Frontal cortex (tissue), 4 donors: ENCODE measurements around the gene SCEL. TPM values are rescaled to one million over a fixed set of nuclear protein-coding genes. Genes with fewer than 3 reads are reported as not detected.
"Not testable (repeated sequence)": the region's sequence is repeated elsewhere in the genome, so short reads cannot be mapped to it uniquely, and the experiment has no call there.

Experiments used
- DNase-seq, 2 donors: peaks; one replicate each; pipeline ENCODE4 v3.0.0; 2012; ENCODE audit warnings: low spot score in 2 of 2
- FAIRE-seq: peaks from 2 replicates; lab custom pipeline; 2012; peaks lifted over from hg19 to GRCh38; lab: Jason Lieb, UNC
- small RNA-seq: library from RNA; depleted of rRNA; stranded (forward); fragments of <200 nt; gene quantifications from one replicate; pipeline ENCODE3, GENCODE V24; 2014
- total RNA-seq: library from RNA; depleted of rRNA; stranded (reverse); fragments of >200 nt; gene quantifications from one replicate; pipeline ENCODE4 v1.2.3, GENCODE V29; 2014
- donor health status: control.
- donor health status: control.
- donor health status: control.

The SCEL gene
- total RNA-seq, 1 donor from 2014 or later: 0.41 TPM

DNA sequence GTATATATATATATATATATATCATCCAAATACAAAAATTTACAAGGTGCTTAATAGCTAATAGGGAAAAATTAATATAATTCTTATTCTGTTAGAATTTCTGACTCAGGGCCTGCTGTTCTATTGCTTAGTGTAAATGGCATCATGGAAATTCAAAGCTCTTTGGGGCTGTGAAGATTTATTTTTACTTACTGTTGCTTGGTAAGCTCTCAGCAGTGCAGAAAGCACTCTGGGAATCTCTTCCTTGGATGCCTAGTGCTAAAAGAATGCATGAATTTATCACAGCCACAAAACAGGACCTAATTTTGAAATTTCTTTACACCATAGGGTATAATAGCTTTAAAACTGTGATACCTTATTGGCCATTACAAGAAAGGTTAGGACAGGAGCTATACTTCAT, 92.7 kb downstream of the SCEL start:
- no peak for DNase-seq

DNA sequence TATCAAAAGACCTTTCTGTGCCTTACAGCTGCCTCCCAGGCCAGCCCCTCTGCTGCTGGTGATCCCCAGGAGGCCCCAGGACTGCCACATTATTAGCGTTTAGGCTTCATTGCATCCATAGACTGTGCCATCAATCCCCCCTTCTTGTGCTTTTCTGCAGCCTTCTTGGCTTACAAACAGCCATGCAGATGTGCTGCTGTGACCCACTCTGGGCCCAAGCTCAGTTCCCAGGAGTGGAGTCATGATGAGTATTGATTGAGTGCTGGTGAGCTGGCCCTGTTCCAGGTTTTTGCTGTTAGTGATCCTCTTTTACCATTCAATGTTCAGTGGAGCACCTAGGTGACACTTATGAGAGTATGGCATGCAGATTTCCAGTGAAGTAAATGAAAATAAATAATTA, 102.1 kb downstream of the SCEL start:
- DNase-seq (no peak), FAIRE-seq (no peak)

More for the DNA sequence above, 92.7 kb downstream of the SCEL start:
- FAIRE-seq: no peak

DNA sequence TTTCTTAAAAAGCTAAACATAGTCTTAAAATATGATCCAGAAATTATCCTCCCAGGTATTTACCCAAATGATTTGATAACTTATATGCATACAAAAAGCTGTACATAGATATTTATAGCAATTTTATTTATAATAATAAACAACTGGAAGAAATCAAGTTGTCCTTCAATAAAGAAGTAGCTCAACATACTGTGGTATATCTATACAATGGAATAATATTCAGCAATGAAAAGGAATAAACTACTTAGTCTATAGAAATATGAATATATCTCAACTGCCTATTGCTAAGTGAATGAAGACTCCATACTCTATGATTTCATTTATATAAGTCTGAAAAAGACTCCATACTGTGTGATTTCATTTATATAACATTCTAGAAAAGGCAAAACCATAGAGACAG, 114.9 kb downstream of the SCEL start:
- FAIRE-seq (no peak), DNase-seq (no peak)

DNA sequence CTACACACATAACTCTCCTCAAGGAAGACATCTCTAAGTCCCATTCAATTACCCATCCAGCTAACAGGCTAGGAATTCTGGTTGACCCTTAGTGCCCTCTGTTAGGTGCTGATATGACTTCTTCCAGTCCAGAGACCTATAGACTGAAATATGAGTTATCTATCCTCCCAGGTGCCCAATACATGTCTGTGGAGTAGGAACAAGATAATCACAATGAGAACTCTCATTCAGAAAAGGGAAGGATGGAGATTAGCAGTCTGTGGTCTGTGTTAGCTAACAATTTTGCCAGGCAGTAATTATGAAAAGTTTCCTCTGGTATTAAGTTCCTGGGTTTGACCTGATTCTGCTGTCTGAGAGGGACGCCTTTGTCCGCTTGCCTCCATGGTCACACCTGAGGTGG, 117.8 kb downstream of the SCEL start:
- DNase-seq: no peak
- FAIRE-seq: no peak

DNA sequence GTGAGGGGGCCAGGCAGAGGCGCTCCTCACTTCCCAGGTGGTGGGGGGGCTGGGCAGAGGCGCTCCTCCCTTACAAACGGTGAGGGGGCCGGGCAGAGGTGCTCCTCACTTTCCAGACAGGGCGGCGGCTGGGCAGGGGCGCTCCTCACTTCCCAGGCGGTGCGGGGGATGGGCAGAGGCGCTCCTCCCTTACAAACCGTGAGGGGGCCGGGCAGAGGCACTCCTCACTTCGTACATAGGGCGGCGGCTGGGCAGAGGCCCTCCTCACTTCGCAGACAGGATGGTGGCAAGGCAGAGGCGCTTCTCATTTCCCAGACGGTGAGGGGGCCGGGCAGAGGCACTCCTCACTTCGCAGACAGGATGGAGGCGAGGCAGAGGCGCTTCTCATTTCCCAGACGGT, 124.5 kb downstream of the SCEL start:
- not testable (repeated sequence) for FAIRE-seq, DNase-seq

DNA sequence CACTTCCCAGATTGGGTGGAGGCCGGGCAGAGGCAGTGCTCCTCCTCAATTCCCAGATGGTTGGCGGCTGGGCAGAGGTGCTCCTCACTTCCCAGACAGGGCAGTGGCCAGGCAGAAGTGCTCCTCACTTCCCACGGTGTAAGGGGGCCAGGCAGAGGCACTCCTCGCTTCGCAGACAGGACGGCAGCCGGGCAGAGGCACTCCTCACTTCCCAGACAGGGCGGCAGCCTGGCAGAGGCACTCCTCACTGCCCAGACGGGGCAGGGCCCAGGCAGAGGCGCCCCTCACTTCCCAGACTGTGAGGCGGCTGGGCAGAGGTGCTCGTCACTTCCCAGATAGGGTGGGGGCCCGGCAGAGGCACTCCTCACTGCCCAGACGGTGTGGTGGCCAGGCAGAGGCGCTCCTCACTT, 125.3 kb downstream of the SCEL start:
- DNase-seq (no peak), FAIRE-seq (no peak)

DNA sequence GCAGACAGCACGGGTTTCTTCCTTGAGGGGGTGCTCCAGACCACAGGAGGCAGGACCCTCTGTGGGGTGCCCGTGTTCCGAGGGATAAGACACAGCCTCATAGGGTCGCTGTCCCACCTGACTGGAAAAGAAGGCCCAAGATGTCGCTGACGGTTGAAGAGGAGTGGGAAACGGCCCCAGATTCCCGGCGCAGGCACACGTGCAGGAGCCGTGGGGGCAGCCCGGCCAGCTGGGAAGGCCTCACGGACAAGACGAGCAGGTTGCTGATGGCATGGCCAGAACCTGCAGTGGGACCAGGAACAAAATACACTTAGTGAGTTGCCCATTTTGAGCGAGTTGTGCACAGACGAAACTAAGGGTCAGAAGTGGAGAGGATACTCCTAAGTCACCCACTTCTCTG, 126.8 kb downstream of the SCEL start:
- DNase-seq, FAIRE-seq: not testable (repeated sequence)

DNA sequence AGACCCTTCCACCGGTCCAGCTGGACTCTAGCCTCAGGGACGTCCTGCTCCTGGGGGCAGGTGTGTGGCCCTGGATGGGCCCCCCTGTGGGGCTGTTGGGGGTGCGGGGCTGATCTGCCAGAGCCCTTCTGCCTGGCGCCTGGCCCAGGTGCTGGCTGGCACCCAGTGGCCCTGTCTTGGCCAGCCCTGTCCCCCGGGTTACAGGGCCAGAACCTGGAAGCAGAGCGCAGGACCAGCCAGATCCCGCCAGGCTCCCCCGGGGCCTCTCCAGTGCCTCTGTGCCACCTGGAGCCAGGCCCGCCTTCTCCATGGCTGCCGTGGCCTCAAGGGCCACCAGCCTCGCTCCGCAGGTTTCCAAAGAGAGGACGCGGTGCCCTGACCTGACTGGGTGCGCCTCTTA, 127.3 kb downstream of the SCEL start:
- not testable (repeated sequence) for DNase-seq, FAIRE-seq

DNA sequence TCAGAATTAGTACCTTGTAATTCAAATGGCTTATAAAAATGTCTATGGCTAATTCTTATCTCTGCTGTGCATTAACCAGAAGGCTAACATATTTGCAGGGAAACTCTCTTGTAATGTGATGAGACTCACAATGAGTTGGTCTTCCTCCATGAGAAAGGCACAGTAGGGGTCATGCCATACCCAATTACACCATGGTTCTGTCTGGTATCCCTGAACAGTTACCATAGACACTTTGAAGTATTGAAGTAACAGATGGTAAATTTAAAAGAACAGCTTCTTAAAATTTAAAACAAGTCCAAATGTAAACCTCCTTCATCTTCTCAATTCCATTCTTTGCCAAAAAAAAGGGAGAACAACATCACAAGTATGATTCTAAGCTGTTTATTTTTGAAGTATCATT, 139.3 kb downstream of the SCEL start:
- FAIRE-seq (no peak), DNase-seq (no peak)

DNA sequence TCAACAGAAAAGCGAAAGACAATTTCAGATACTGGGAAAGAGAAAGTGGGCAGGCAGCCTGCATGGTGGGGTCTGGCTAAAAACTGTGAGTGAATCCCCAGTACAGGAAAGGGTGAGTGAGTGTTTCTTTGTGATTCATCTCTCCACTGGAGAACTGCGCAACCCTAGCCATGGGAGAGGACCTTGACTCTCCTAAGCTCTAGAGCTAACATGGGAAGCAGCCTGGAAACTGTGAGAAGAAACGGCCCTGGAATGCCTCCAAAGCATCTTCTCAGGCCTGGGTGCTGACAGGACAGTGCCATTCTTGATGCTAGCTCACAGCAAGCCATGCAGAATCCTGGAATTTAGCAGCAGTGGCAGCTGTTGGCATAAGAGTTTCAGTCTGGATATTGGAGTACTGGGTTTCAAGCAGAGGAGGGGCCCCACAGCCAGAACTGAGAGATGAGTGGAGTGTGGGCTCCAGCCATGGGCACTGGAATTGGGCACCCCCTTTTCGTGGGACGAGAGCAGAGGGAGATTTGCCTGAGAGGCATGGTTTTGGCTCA, 143.3 kb downstream of the SCEL start:
- no peak for DNase-seq
- no peak for FAIRE-seq

DNA sequence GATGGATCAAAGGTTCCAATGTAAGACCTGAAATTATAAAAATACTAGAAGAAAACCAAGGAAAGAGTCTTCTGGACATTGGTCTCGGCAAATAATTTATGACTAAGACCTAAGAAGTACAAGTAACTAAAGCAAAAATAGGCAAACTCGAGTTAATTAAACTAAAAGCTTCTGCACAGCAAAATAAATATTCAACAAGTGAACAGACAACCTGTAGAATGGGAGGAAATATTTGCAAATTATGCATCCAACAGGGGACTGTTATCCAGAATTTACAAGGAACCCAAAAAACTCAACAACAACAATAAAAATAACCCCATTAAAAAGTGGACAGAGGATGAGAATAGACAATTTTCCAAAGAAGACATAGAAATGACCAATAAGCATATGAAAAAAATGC, 152.3 kb downstream of the SCEL start:
- FAIRE-seq (no peak), DNase-seq (no peak)

DNA sequence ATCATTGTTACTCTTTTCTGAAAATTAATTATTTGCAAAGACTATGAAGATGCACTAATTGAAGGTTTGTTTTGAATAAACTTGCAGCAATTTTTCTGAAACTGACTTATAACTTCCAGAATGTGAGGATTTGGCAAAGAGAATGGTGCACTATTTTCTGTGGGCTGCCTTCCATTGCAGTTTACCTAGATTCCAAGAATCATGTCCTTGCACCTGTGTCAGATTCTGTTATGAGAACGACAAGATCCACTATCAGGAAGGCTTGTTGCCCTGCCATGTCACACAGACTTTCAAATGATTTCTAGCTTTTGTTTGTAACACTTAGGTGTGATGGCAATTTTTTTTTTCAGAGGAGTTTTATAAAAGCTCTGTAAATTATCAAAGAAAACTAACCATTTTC, 156.4 kb downstream of the SCEL start:
- DNase-seq (no peak), FAIRE-seq (no peak)

DNA sequence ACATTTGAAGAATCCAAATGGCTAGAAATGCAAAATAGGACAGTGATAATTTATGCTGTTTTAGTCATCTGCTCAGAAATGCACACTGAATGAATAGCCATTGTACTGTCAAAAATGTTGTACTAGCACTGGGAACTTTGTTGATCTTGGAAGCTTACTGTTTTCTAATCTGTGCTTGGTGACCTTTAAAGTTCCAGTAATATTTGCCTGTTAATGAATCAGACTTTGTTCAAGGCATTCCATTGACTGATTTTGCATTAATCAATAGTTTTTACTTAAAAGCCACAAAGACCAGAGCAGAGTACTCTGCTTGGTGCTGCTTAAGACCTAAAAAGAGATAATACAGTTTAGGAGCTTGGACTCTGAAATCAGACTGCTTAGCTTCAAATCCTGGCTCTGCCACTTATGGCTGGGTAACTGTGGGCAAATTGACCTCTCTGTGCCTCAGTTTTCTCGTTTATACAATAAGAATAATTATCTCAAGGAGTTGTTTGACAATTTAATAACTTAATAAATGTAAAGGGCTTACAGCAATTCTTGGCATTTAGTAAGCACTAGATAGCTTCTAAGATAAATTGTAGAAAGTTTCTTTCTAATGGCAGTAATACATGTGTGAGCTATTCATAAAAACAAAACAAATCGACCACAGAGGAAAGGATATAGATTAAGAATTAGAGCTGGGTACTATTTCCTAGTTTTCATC, 157.4 kb downstream of the SCEL start:
- no peak for FAIRE-seq
- DNase-seq: no peak

DNA sequence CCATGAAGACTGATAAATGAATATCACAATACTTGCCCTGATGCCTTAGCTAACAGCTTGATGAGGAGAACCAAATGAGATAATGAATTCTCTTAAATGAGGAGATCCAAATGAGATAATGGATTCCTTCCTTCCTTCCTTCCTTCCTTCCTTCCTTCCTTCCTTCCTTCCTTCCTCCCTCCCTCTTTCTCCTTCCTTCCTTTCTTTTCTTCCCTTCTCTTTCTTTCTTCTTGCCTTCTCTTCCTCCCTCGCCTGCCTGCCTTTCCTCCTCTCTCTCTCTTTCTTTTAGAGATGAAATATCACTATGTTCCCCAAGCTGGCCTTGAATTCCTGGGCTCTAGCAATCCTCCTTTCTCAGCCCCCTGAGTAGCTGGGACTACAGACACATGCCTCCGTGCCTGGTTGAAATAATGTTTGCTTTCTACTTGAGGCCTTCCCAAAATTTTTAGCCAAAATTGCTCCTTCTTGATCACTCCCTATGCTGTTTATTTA, 158.0 kb downstream of the SCEL start:
- DNase-seq: no peak
- FAIRE-seq: no peak

Small RNA genes lying within 50 kb of the gene (small RNA-seq; reads per million reads assigned to genes)
- gene RNY3P7 (not detected), gene SPTLC1P5 (not detected)

Other genes starting within 250 kb of the SCEL start
- 198 TPM for gene MYCBP2, start 208.6 kb upstream of the SCEL start, total RNA-seq
- gene SLAIN1, start 162.0 kb downstream of the SCEL start, total RNA-seq: 506 TPM